ENCODE data around the gene EFL1. TPM values are rescaled to one million over a fixed set of nuclear protein-coding genes. Genes with fewer than 3 reads are reported as not detected.

EFL1 gene
- total and polyA plus RNA-seq, 2 of the 4 experiments (the other 2 are of a cell fraction) = 10.1 to 24.6 TPM

DNA sequence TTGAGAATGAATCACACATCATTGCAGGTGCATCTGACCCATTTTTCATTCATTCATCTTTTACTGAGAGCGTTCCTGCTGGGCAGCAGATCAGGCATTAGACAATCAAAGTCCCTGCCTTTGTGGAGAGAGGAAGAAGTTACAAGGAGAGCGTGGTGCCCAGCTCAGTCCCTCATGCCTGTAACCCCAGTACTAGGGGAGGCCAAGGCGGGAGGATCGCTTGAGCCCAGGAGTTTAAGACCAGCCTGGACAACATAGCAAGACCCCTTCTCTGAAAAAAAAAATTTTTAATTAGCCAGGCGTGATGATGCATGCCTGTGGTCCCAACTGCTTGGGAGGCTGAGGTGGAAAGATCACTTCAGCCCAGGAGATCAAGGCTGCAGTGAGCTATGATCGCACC is 181.8 kb downstream of the EFL1 start (continued):
- TF ChIP-seq RCOR1 (IDR thresholded peaks at IDR 0.05; ENCODE audit: insufficient replicate concordance, low read length) (no peak), MAZ (IDR thresholded peaks at IDR 0.05; ENCODE audit: borderline replicate concordance, low read depth, low read length) (no peak), CEBPB (IDR thresholded peaks at IDR 0.05; ENCODE audit: low read depth, low read length) (no peak), MXI1 (IDR thresholded peaks at IDR 0.05; ENCODE audit: borderline replicate concordance, low read depth, low read length) (no peak), FOS (IDR thresholded peaks at IDR 0.05; ENCODE audit: low read depth, low read length) (no peak)

Small RNA genes within 50 kb of the gene (microRNA-seq; reads per million reads assigned to microRNA genes)
- gene RNU1-77P (ENCODE audit: insufficient read depth, insufficient read length) = not detected

Small RNA genes within 50 kb of the gene (small RNA-seq; reads per million reads assigned to genes)
- gene RNU1-77P = 0 to 0.60 (median 0.08) reads per million in 5 experiments

Other genes starting within 250 kb of the EFL1 start
- 3.6 and 6.7 TPM in 2 replicates for gene MEX3B, start 216.7 kb downstream of the EFL1 start, total RNA-seq (2012; rRNA removed)
- 12.9 and 16.2 TPM in 2 replicates for gene MEX3B, start 216.7 kb downstream of the EFL1 start, polyA plus RNA-seq (2012; rRNA removed)
- gene SAXO2, start 84 bp upstream of the EFL1 start, total RNA-seq (2012; rRNA removed) = 0.28 TPM in 1 of 2 replicates, not detected in the other
- gene SAXO2, start 84 bp upstream of the EFL1 start, polyA plus RNA-seq (2012; rRNA removed) = 0.14 and 0.42 TPM in 2 replicates
- gene GOLGA6L10, start 86.7 kb upstream of the EFL1 start, total RNA-seq (2012; rRNA removed) = under 0.01 and 0.28 TPM in 2 replicates
- gene GOLGA6L10, start 86.7 kb upstream of the EFL1 start, polyA plus RNA-seq (2012; rRNA removed) = 0.62 and 0.79 TPM in 2 replicates
- gene GOLGA6L9, start 167.1 kb upstream of the EFL1 start, total RNA-seq (2012; rRNA removed) = 0.90 and 1.1 TPM in 2 replicates
- gene GOLGA6L9, start 167.1 kb upstream of the EFL1 start, polyA plus RNA-seq (2012; rRNA removed) = 1.7 and 2.6 TPM in 2 replicates